Ectodermal cell (in vitro differentiated cells): ENCODE results near the gene SLC22A4.
A peak's percentile ranks its signal among the peaks of the same experiment; 100 is the strongest.

Source experiments
- H3K27ac ChIP-seq: 2 replicates; pipeline ENCODE4 v1.7.0; 2013; ENCODE audit warnings: mild to moderate bottlenecking, low read depth, low read length; ENCODE audit not compliant: insufficient read depth, poor library complexity, severe bottlenecking
- H3K27me3 ChIP-seq: 2 replicates; pipeline ENCODE4 v1.7.0; 2013; ENCODE audit warnings: mild to moderate bottlenecking, low read length; ENCODE audit not compliant: insufficient read depth, control insufficient read depth, poor library complexity, severe bottlenecking
- H3K36me3 ChIP-seq: one replicate; pipeline ENCODE4 v1.7.0; 2013; ENCODE audit warnings: low read length; ENCODE audit not compliant: control insufficient read depth, insufficient read depth
- H3K4me1 ChIP-seq: one replicate; pipeline ENCODE4 v1.7.0; 2013; ENCODE audit warnings: low read length; ENCODE audit not compliant: control insufficient read depth, insufficient read depth
- H3K4me3 ChIP-seq: 2 replicates; pipeline ENCODE4 v1.7.0; 2013; ENCODE audit warnings: low read depth, low read length, control low read depth; ENCODE audit not compliant: insufficient read depth
- H3K9me3 ChIP-seq: 2 replicates; pipeline ENCODE4 v1.7.0; 2013; ENCODE audit warnings: mild to moderate bottlenecking, low read length, moderate library complexity; ENCODE audit not compliant: control insufficient read depth
- WGBS, 2 experiments: methylation state at CpG; one replicate each; pipeline ENCODE4 v1.1.7; 2013; ENCODE audit warnings: missing lambda C conversion rate in 2 of 2; 5-methylcytosine and 5-hydroxymethylcytosine counted together

The SLC22A4 gene

GRCh38 chr5:132369474-132370180 is 75.4 kb downstream of the SLC22A4 start, which contains the start of gene SLC22A5:
Gene SLC22A5, plus strand, starts transcription at chr5:132369710. Its CDS starts 263 bp downstream, at chr5:132369973.
- H3K4me3 ChIP-seq, result peak within 1 kb of the TSS; percentile 59
- H3K36me3 ChIP-seq, result no peaks in the 10 kb centered on the region
- WGBS, 2 experiments, result 0% methylated on average over 83 of the region's 83 CpGs
- H3K9me3 ChIP-seq, result no peaks in the 10 kb centered on the region
- H3K27ac ChIP-seq, result no peak within 1 kb of the TSS
- no peaks in the 10 kb centered on the region for H3K4me1 ChIP-seq
- H3K27me3 ChIP-seq, result peaks cover 33% of the 10 kb centered on the region

GRCh38 chr5:132370181-132370970 is 76.2 kb downstream of the SLC22A4 start:
- H3K27ac ChIP-seq, result no peak overlapping the region
- peak overlapping the region; percentile 59 for H3K4me3 ChIP-seq
- peaks cover 33% of the 10 kb centered on the region for H3K27me3 ChIP-seq
- 34% methylated on average over 33 to 34 of the region's 34 CpGs for WGBS, 2 experiments
- H3K36me3 ChIP-seq, result no peaks in the 10 kb centered on the region
- no peaks in the 10 kb centered on the region for H3K9me3 ChIP-seq
- H3K4me1 ChIP-seq, result no peaks in the 10 kb centered on the region

- WGBS, 2 experiments, result 87 to 90% methylated on average over 19 of the region's 19 CpGs
- H3K9me3 ChIP-seq, result no peaks in the 10 kb centered on the region
- no peaks in the 10 kb centered on the region for H3K4me1 ChIP-seq
- H3K36me3 ChIP-seq, result no peaks in the 10 kb centered on the region
- peaks cover 33% of the 10 kb centered on the region for H3K27me3 ChIP-seq
- H3K4me3 ChIP-seq, result no peak overlapping the region
- H3K27ac ChIP-seq, result no peak overlapping the region
These were observed 76.9 kb downstream of the SLC22A4 start for GRCh38 chr5:132370971-132371602.

- Histone ChIP-seq H3K27ac (no peak overlapping the region), H3K36me3 (no peaks in the 10 kb centered on the region), H3K4me3 (no peak overlapping the region), H3K9me3 (no peaks in the 10 kb centered on the region), H3K4me1 (no peaks in the 10 kb centered on the region), H3K27me3 (peaks cover 33% of the 10 kb centered on the region)
- WGBS, 2 experiments, result 85% methylated on average over 5 of the region's 5 CpGs
These were observed 77.4 kb downstream of the SLC22A4 start for GRCh38 chr5:132371603-132371994.

GRCh38 chr5:132372127-132372526 is 77.9 kb downstream of the SLC22A4 start:
- no peak overlapping the region for H3K27ac ChIP-seq
- H3K36me3 ChIP-seq, result no peaks in the 10 kb centered on the region
- 89 to 94% methylated on average over 2 of the region's 2 CpGs for WGBS, 2 experiments
- peaks cover 33% of the 10 kb centered on the region for H3K27me3 ChIP-seq
- H3K4me1 ChIP-seq, result no peaks in the 10 kb centered on the region
- no peaks in the 10 kb centered on the region for H3K9me3 ChIP-seq
- no peak overlapping the region for H3K4me3 ChIP-seq

- peaks cover 33% of the 10 kb centered on the region for H3K27me3 ChIP-seq
- H3K4me1 ChIP-seq, result no peaks in the 10 kb centered on the region
- H3K9me3 ChIP-seq, result no peaks in the 10 kb centered on the region
- no peak overlapping the region for H3K27ac ChIP-seq
- H3K4me3 ChIP-seq, result no peak overlapping the region
- no peaks in the 10 kb centered on the region for H3K36me3 ChIP-seq
These were observed 78.3 kb downstream of the SLC22A4 start for GRCh38 chr5:132372542-132372941.

- no peaks in the 10 kb centered on the region for H3K36me3 ChIP-seq
- no peaks in the 10 kb centered on the region for H3K4me1 ChIP-seq
- no peak overlapping the region for H3K4me3 ChIP-seq
- H3K27me3 ChIP-seq, result peaks cover 12% of the 10 kb centered on the region
- no peak overlapping the region for H3K27ac ChIP-seq
- WGBS, 2 experiments, result 91 to 94% methylated on average over 3 of the region's 3 CpGs
- no peaks in the 10 kb centered on the region for H3K9me3 ChIP-seq
These were observed 81.8 kb downstream of the SLC22A4 start for GRCh38 chr5:132375957-132376356.

- H3K4me1 ChIP-seq, result no peaks in the 10 kb centered on the region
- 94 to 95% methylated on average over 16 of the region's 16 CpGs for whole genome bisulfite sequencing, 2 experiments
- H3K27ac ChIP-seq, result no peak overlapping the region
- H3K9me3 ChIP-seq, result no peaks in the 10 kb centered on the region
- H3K4me3 ChIP-seq, result no peak overlapping the region
- H3K27me3 ChIP-seq, result peaks cover 3% of the 10 kb centered on the region
- no peaks in the 10 kb centered on the region for H3K36me3 ChIP-seq
These were observed 82.8 kb downstream of the SLC22A4 start for GRCh38 chr5:132376694-132377641.

GRCh38 chr5:132377738-132378137 is 83.5 kb downstream of the SLC22A4 start:
- Histone ChIP-seq H3K4me3 (no peak overlapping the region), H3K9me3 (no peaks in the 10 kb centered on the region), H3K36me3 (no peaks in the 10 kb centered on the region), H3K27ac (no peak overlapping the region), H3K27me3 (no peaks in the 10 kb centered on the region), H3K4me1 (no peaks in the 10 kb centered on the region)
- WGBS, 2 experiments, result 84% methylated on average over 7 of the region's 7 CpGs
